GM23338 (cell line): ENCODE data around the gene RBM17. TPM values are rescaled to one million over a fixed set of nuclear protein-coding genes. Genes with fewer than 3 reads are reported as not detected.
A peak's percentile ranks its signal among the peaks of the same experiment; 100 is the strongest.

Experiments used
- ATAC-seq: fragments of 200-7000 bp; cut with Tn5 transposase; 3 replicates; pipeline ENCODE4 v1.9.1; 2020
- DNase-seq: peaks from one replicate; pipeline ENCODE4 v3.0.0-alpha.2; 2015; ENCODE audit warnings: low spot score
- H2AFZ ChIP-seq: fragments of 200-600 bp; sonication (generic); 2 replicates; pipeline ENCODE4 v1.8.0; 2016; ENCODE audit warnings: antibody characterized with exemption, mild to moderate bottlenecking, moderate library complexity
- H3F3A ChIP-seq: fragments of 200-600 bp; sonication (generic); replicated peaks from 2 replicates; pipeline ENCODE4 v1.8.0; 2017; ENCODE audit warnings: antibody characterized with exemption, mixed run types, low read depth
- H3K27ac ChIP-seq: fragments of 200-600 bp; sonication (generic); 2 replicates; pipeline ENCODE4 v1.6.1; 2016; ENCODE audit warnings: low read depth
- H3K27me3 ChIP-seq: fragments of 200-600 bp; sonication (generic); 2 replicates; pipeline ENCODE4 v1.8.0; 2016; ENCODE audit warnings: mild to moderate bottlenecking, mixed run types, moderate library complexity; ENCODE audit not compliant: insufficient read depth
- H3K36me3 ChIP-seq: fragments of 200-600 bp; sonication (generic); 2 replicates; pipeline ENCODE4 v1.8.0; 2016; ENCODE audit warnings: mild to moderate bottlenecking; ENCODE audit not compliant: insufficient read depth
- H3K4me1 ChIP-seq: fragments of 200-600 bp; sonication (generic); 2 replicates; pipeline ENCODE4 v1.8.0; 2016; ENCODE audit warnings: mild to moderate bottlenecking, moderate library complexity; ENCODE audit not compliant: insufficient read depth
- H3K4me2 ChIP-seq: fragments of 200-600 bp; sonication (generic); 2 replicates; pipeline ENCODE4 v1.7.1; 2017; ENCODE audit warnings: mixed run types
- H3K4me3 ChIP-seq: fragments of 200-600 bp; sonication (generic); 2 replicates; pipeline ENCODE4 v1.6.1; 2016; ENCODE audit warnings: mixed run types
- H3K79me2 ChIP-seq: fragments of 200-600 bp; sonication (generic); replicated peaks from 2 replicates; pipeline ENCODE4 v1.8.0; 2017; ENCODE audit warnings: mild to moderate bottlenecking; ENCODE audit not compliant: insufficient read depth
- H3K9me2 ChIP-seq: fragments of 200-600 bp; sonication (generic); 2 replicates; pipeline ENCODE4 v1.8.0; 2017; ENCODE audit not compliant: insufficient read depth
- H4K20me1 ChIP-seq: fragments of 200-600 bp; sonication (generic); replicated peaks from 2 replicates; pipeline ENCODE4 v1.8.0; 2017; ENCODE audit warnings: mild to moderate bottlenecking; ENCODE audit not compliant: insufficient read depth
- H3K27ac Mint-ChIP-seq: 2 replicates; pipeline ENCODE4 v1.8.0; 2020; ENCODE audit warnings: inconsistent platforms, mild to moderate bottlenecking, moderate library complexity, mixed read lengths
- H3K27me3 Mint-ChIP-seq: 3 replicates; pipeline ENCODE4 v1.8.0; 2022; ENCODE audit warnings: low read depth, mild to moderate bottlenecking, moderate library complexity, mixed read lengths, inconsistent platforms; ENCODE audit not compliant: insufficient read depth, poor library complexity
- H3K36me3 Mint-ChIP-seq: 3 replicates; pipeline ENCODE4 v1.8.0; 2021; ENCODE audit warnings: low read depth, mild to moderate bottlenecking, inconsistent platforms, moderate library complexity, mixed read lengths
- H3K4me1 Mint-ChIP-seq: 3 replicates; pipeline ENCODE4 v1.8.0; 2020; ENCODE audit warnings: mild to moderate bottlenecking, inconsistent platforms, mixed read lengths
- H3K4me3 Mint-ChIP-seq: 3 replicates; pipeline ENCODE4 v1.8.0; 2021; ENCODE audit warnings: moderate library complexity, mild to moderate bottlenecking, inconsistent platforms, mixed read lengths
- H3K9me3 Mint-ChIP-seq: 3 replicates; pipeline ENCODE4 v1.8.0; 2020; ENCODE audit warnings: moderate library complexity, mild to moderate bottlenecking, inconsistent platforms, mixed read lengths
- CREB1 ChIP-seq: fragments of 250-450 bp; sonication (Bioruptor Pico); IDR thresholded peaks from 2 replicates; pipeline ENCODE4 v1.5.0; 2020; ENCODE audit warnings: low read depth, mild to moderate bottlenecking, moderate library complexity
- EZH2 ChIP-seq: fragments of 200-600 bp; sonication (generic); IDR thresholded peaks from one replicate; pipeline ENCODE4 v1.8.0; 2017; ENCODE audit warnings: antibody characterized with exemption, mild to moderate bottlenecking, low read depth; ENCODE audit not compliant: unreplicated experiment
- EZH2phosphoT487 ChIP-seq: fragments of 200-600 bp; sonication (generic); IDR thresholded peaks from one replicate; pipeline ENCODE4 v1.8.1; 2018; ENCODE audit warnings: antibody characterized with exemption; ENCODE audit not compliant: unreplicated experiment
- JUNB ChIP-seq: IDR thresholded peaks from one replicate; pipeline ENCODE4 v1.6.1; 2016; ENCODE audit warnings: antibody characterized with exemption; ENCODE audit not compliant: unreplicated experiment
- NANOG ChIP-seq: IDR thresholded peaks from 2 replicates; pipeline ENCODE4 v1.6.1; 2016; ENCODE audit warnings: antibody characterized with exemption, borderline replicate concordance
- POLR2AphosphoS5 ChIP-seq: IDR thresholded peaks from 2 replicates; pipeline ENCODE4 v1.6.1; 2016; ENCODE audit warnings: antibody characterized with exemption, low read depth
- REST ChIP-seq: IDR thresholded peaks from one replicate; pipeline ENCODE4 v1.6.1; 2018; ENCODE audit warnings: antibody characterized with exemption; ENCODE audit not compliant: unreplicated experiment
- STAT1 ChIP-seq: IDR thresholded peaks from one replicate; pipeline ENCODE4 v1.6.1; 2016; ENCODE audit warnings: antibody characterized with exemption; ENCODE audit not compliant: unreplicated experiment
- ZNF114 ChIP-seq: fragments of 250-450 bp; sonication (Bioruptor Pico); IDR thresholded peaks from 2 replicates; pipeline ENCODE4 v1.5.0; 2020; ENCODE audit warnings: mild to moderate bottlenecking, moderate library complexity
- ZNF331 ChIP-seq: fragments of 250-450 bp; sonication (Bioruptor Pico); IDR thresholded peaks from 2 replicates; pipeline ENCODE4 v1.5.0; 2020; ENCODE audit warnings: low read depth, mild to moderate bottlenecking, moderate library complexity
- ZNF462 ChIP-seq: fragments of 250-450 bp; sonication (Bioruptor Pico); IDR thresholded peaks from 2 replicates; pipeline ENCODE4 v1.5.0; 2020; ENCODE audit warnings: mild to moderate bottlenecking, moderate library complexity
- polyA plus RNA-seq: library from polyadenylated mRNA; unstranded; fragments of >200 nt; fragmentation: Nextera tagmentation; extraction: Ambion mirVana; gene quantifications from 2 replicates; pipeline ENCODE4 v1.2.1, GENCODE V29; 2016
- total RNA-seq: library from RNA; depleted of rRNA; stranded (reverse); fragments of >200 nt; shearing (Covaris generic); gene quantifications from 2 replicates; pipeline ENCODE4 v1.2.3, GENCODE V29; 2014
- TF ChIP-seq, protein P1 (sequence below), 2 experiments: fragments of 200-600 bp in 1 of 2; sonication (generic) in 1 of 2; conservative IDR thresholded peaks; 2 replicates each; pipeline versions ENCODE4 v1.5.1 to v1.6.1; 2016 to 2017; ENCODE audit warnings: antibody characterized with exemption in 2 of 2, low read depth in 2 of 2, mild to moderate bottlenecking in 2 of 2, moderate library complexity in 1 of 2
- TF ChIP-seq, protein P2 (sequence below): IDR thresholded peaks from 2 replicates; pipeline ENCODE4 v1.6.1; 2016; ENCODE audit warnings: antibody characterized with exemption

RBM17 gene
- total and polyA plus RNA-seq, 2 experiments from 2014 or later, result 54.7 to 281 TPM

DNA sequence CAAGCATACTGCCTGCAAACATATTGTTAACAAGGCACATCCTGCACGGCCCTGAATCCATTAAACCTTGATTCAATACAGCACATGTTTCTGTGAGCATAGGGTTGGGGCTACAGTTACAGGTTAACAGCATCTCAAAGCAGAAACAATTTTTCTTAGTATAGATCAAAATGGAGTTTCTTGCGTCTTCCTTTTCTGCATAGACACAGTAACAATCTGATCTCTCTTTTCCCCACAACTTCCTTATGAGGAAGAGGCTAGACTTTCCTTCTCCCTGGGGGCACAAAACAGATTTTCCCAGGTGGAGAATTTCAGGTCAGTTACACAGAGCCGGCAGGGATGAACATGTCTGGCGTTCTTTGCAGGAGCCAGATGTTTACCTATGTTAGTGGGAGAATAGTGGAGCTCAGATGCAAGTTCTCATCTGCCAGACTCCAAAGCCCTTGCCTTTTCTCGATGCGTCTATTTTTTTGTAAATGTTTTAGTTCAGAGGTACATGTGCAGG is 76.4 kb downstream of the RBM17 start:
- Histone ChIP-seq H3K9me2 (no peaks in the 10 kb centered on the region), H3K4me1 (peaks cover 9% of the 10 kb centered on the region; the same call in 1 of the 2 replicates), H3K36me3 (no peaks in the 10 kb centered on the region), H4K20me1 (peaks cover 10% of the 10 kb centered on the region), H3K79me2 (peaks cover 52% of the 10 kb centered on the region), H3K27me3 (no peaks in the 10 kb centered on the region), H3K4me3 (no peak overlapping the region), H3K4me2 (no peak overlapping the region), H3F3A (no peaks in the 10 kb centered on the region), H3K27ac (no peak overlapping the region), H2AFZ (no peak overlapping the region)
- Mint-ChIP-seq H3K9me3 (peaks cover 3% of the 10 kb centered on the region; the same call in 2 of the 3 replicates), H3K4me3 (peak overlapping the region; percentile 98), H3K36me3 (peaks cover 12% of the 10 kb centered on the region; the same call in 1 of the 3 replicates), H3K27me3 (peaks cover 9% of the 10 kb centered on the region), H3K27ac (no peak overlapping the region), H3K4me1 (peaks cover 26% of the 10 kb centered on the region)
- ATAC-seq (no peak), DNase-seq (no peak)
- TF ChIP-seq EZH2phosphoT487 (no peak), CREB1 (CRISPR knock-in tag) (no peak), JUNB (no peak), REST (no peak), ZNF114 (CRISPR knock-in tag) (no peak), STAT1 (no peak), NANOG (no peak), ZNF331 (CRISPR knock-in tag) (no peak), EZH2 (no peak), POLR2AphosphoS5 (no peak), ZNF462 (no peak)
- TF ChIP-seq, protein P1, sequence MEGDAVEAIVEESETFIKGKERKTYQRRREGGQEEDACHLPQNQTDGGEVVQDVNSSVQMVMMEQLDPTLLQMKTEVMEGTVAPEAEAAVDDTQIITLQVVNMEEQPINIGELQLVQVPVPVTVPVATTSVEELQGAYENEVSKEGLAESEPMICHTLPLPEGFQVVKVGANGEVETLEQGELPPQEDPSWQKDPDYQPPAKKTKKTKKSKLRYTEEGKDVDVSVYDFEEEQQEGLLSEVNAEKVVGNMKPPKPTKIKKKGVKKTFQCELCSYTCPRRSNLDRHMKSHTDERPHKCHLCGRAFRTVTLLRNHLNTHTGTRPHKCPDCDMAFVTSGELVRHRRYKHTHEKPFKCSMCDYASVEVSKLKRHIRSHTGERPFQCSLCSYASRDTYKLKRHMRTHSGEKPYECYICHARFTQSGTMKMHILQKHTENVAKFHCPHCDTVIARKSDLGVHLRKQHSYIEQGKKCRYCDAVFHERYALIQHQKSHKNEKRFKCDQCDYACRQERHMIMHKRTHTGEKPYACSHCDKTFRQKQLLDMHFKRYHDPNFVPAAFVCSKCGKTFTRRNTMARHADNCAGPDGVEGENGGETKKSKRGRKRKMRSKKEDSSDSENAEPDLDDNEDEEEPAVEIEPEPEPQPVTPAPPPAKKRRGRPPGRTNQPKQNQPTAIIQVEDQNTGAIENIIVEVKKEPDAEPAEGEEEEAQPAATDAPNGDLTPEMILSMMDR (conservative IDR thresholded peaks at IDR 0.05; ENCODE audit: low read depth in 2 of 2), result no peak
- TF ChIP-seq, protein P2, sequence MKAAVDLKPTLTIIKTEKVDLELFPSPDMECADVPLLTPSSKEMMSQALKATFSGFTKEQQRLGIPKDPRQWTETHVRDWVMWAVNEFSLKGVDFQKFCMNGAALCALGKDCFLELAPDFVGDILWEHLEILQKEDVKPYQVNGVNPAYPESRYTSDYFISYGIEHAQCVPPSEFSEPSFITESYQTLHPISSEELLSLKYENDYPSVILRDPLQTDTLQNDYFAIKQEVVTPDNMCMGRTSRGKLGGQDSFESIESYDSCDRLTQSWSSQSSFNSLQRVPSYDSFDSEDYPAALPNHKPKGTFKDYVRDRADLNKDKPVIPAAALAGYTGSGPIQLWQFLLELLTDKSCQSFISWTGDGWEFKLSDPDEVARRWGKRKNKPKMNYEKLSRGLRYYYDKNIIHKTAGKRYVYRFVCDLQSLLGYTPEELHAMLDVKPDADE, result no peak
